NCI-H345 treated with DMSO at 0.1 percent for 48 hours (cell line): ENCODE data around the gene PGAP6.
"Not testable (repeated sequence)": the region's sequence is repeated elsewhere in the genome, so short reads cannot be mapped to it uniquely, and the experiment has no call there.

Experiments used
- DNase-seq: peaks from one replicate; lab custom pipeline; 2025; ENCODE audit not compliant: unreplicated experiment; lab: John Stamatoyannopoulos, UW

PGAP6 gene

DNA sequence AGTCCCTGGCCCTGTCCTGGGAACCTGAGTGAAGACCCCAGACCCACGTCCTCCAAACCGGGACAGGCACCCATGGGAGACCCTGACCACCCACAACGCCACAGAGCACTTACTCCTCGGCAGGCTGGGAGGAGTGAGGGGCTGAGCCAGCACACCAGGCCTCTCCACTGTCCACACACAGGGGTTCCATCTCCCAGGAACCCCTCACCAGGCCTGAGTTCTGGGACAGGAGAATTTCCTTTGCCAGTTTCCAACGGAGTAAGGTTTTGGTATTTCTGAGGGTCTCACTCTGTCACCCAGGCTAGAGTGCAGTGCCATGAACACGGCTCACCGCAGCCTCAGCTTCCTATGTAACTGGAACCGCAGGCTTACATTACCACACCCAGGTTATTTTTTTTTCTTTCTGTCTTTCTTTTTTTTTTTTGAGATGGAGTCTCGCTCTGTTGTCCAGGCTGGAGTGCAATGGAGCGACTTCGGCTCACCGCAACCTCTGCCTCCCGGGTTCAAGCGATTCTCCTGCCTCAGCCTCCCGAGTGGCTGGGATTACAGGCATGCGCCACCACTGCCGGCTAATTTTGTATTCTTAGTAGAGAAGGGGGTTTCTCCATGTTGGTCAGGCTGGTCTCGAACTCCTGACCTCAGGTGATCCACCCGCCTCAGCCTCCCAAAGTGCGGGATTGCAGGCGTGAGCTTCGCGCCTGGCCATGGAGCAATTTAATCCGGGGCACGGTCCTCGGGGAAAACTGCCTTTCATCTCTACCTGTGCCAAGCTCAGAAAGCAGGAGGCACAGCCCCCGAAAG, 1.6 kb downstream of the PGAP6 start:
- no peak for DNase-seq

DNA sequence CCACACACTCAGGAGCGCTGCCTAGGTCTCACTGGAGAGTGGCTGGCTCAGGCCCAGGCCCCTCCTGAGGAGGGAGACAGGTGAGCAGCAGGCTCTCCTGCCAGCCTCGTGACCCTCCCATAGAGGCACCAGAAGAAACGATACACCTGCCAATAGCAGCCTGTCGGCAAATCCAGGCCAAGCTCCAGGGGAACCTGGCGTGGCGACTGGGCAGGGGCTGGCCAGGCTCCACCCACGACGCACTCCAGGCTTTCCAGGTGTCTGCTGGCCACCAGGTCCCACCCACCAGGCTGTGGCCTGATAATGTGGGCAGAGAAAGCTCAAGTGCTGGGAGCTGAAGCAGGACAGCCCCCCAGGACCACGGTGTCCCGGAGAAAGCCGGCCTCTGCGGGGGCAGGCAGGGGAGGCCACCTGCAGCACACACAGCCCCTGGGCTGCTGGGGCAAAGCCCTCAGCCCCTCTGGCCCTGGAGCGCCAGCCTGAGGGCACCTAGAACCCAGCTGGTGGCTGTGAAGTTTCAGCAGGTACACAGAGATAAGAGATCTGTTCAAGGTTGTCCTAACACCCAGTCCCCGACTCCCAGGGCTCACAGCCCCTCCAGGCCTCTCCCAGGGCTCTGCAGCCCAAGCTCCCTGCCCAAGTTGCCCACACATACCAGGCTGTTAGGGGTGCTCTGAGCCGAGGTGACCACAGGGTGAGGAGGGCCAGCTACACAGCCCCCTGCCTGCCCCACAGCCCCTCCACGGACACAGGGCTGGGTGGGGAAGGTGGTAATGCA, 2.4 kb downstream of the PGAP6 start:
- DNase-seq: peak; percentile 93

DNA sequence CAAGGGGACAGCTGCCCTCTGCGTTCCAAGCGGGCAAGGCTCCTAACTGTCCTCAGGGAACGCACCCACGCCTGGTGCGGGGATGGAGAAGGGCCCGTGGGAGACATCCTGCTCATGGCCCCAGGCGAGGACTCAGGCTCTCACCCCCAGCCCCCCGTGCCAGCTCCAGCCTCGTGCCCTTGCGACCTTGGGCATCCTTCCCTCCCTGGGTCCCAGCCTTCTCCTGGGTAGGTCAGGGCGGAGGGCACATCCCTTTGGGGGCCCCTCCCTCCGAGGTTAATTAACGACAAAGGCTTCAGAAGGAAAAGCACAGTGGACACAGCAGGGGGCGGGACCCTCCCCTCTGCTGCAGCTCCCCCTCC, 3.0 kb downstream of the PGAP6 start:
- DNase-seq: no peak

GRCh38 chr16:378113-378820, 3.5 kb downstream of the PGAP6 start:
- not testable (repeated sequence) for DNase-seq

GRCh38 chr16:377419-377951, 4.3 kb downstream of the PGAP6 start:
- DNase-seq: no peak

DNA sequence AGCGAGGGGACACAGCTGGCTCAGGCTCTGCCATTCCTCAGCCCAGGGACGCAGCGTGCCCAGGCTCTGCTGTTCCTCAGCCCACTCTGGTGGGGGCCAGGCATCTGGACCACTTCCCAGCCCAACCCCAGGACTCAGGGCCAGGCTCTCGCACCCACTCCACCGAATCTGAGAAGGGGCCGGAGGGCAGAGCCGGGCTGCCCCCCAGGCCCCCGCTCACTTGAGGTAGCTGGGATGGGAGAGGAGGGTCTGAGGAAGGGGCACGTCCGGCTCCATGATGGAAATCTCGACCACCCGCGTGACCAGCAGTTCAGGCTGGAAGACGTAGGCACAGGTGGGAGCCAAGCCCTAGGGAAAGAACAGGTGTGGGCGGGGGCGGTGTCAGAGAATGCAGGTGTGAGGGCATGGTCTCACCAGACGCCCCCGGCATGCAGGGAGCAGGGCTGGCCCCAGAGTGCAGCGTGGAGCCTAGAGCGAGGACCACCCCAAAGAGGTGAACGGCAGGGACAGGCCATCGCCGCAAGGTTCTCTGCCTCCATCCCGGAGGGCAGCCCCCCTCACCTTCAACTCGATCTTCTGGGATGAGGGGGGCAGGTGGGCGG, 4.9 kb downstream of the PGAP6 start:
- no peak for DNase-seq

GRCh38 chr16:375927-376816, 5.6 kb downstream of the PGAP6 start:
- DNase-seq: no peak

- no peak for DNase-seq
Observed at GRCh38 chr16:375212-375611, 6.6 kb downstream of the PGAP6 start.

GRCh38 chr16:374616-374926, 7.2 kb downstream of the PGAP6 start:
- DNase-seq: no peak

DNA sequence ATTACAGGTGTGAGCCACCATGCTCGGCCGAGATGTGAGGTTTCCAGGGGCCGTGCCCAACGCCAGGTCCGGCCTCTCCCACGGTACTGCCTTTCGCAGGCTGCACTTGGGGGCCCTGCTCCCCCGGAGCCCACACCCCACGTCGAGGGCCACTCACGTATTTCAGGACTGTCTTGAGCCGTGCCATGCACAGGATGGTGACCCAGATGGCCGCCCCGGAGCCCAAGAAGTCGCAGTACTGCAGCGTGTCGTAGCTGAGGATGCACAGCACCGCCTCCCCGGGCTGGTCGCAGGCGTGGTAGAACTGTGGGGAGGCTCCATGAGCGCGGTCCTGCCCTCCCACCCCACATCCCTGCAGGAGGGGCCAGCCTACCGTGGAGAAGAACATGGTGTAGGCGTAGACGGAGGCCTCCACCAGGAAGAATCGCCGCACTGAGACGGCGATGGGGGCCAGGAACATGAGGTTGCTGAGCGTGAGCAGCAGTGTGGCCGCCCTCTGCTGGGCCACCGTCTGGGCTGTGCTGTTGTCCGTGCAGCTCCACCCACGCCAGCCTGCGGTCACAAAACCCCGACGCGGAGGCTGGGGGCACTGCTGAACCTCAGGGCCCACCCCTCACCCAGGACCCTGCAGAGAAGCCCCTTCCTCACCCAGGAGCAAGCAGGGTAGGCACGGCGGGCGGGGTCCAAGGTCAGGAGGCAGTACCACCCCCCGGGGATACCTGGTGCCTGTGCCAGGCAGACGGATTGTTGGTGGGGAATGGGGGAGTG, 7.7 kb downstream of the PGAP6 start:
- no peak for DNase-seq

DNA sequence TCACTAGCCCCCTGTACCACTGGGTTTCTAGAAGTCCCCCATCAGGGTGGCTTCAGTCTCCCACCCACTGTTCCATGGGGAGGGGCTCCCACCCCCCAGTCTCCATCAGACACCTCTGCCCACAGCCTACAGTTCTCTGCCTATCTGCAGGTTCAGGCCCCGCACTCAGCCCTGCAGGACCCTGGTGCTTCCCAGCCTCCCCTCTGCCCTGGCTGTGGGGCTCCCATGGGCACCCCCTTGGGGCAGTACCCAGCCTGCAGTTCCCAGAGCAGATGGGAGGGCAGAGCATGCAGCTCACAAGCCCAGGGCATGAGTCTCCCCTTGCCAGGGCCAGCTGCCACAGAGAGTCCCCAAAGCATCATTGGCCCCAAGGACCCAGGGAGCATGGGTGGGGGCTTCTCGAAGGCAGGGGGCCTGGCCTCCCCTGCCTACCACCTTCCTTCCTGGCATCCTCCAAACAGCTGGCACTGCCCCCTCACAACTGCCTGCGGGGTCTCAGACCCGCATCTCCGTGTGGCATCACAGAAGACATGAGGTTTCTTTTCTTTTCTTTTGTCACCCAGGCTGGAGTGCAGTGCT, 8.7 kb downstream of the PGAP6 start:
- no peak for DNase-seq

DNA sequence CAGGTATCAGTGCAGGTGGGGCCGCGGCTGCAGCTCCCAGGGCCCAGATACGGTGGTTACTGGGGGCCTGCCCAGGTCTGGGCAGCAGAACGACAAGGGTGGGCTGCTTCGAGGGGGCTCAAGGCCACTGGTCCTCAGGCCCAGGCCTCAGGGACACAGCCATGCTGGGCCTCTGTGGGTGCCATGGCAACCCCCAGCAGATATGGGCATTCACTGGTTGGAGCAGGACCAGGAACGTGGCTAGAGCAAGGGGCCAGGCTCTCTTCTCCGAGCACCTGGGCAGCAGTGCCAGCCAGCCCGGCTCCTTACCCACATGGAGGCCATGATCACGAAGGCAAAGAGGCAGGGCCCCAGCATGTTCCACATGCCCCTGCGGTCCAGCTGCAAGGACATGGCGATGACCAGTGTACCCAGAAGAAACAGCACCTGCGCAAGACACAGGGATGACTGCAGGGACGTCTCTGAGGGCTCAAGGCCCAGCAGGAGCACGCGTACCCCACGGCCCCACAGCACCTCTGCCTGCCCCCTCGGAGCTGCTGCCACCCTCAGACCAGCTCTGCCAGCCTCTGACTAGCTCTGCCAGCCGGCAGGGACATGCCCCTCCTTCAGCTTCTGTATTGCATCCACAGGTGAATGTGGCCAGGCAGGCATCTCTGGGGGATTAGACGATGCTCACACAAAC, 9.3 kb downstream of the PGAP6 start:
- no peak for DNase-seq

- no peak for DNase-seq
Observed at GRCh38 chr16:371515-372301, 10.1 kb downstream of the PGAP6 start.

DNA sequence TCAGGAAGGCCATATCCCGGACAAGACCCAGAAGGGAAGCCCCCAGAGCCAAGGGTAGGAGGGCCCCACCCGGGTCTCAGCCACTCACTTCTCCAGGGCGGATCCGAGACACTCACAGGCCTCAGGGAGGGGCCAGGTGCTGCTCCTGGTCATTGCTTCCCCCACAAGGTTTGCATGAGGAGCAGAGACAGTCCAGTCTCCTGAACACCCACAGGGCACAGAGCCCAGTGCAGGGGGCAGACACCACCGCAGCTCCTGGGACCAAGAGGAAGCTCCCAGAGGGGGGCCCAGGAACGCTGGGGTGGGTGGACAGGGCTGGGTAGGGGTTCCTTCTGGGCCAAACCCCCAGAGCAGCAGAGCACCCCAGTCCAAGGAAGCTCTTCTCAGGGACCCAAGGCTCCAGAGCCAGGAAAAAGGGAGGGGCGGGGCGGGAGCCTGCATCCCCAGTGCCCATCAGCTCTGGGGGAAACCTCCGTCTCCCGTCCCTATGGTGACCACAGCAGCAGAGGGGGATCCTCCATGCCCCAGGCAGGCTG, 10.7 kb downstream of the PGAP6 start:
- DNase-seq: no peak

DNA sequence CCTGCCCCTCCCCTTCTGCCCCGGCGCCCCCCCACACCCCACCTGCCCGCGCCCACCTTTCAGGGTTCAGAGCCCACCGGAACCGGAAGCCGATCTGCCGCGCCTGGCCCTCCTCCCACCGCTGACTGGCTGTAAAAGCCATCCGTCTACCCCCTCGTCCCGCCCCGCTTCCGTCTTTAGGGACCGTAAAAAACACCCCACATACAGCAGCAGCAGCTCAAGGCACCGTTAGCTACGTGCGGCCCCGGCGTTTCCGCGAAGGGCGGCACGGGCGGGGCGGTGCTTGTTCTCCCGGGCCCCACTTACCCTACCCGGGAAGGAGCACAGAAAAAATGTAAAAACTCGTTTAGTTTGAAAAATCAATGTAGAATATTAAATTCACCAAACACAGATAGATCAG, 11.3 kb downstream of the PGAP6 start, which contains the start of gene MRPL28:
TSS of gene MRPL28 (minus strand) at position 96 of the 400 bp plus-strand sequence. CDS start 320 bp downstream, outside the sequence.
- DNase-seq: peak; percentile 81

DNA sequence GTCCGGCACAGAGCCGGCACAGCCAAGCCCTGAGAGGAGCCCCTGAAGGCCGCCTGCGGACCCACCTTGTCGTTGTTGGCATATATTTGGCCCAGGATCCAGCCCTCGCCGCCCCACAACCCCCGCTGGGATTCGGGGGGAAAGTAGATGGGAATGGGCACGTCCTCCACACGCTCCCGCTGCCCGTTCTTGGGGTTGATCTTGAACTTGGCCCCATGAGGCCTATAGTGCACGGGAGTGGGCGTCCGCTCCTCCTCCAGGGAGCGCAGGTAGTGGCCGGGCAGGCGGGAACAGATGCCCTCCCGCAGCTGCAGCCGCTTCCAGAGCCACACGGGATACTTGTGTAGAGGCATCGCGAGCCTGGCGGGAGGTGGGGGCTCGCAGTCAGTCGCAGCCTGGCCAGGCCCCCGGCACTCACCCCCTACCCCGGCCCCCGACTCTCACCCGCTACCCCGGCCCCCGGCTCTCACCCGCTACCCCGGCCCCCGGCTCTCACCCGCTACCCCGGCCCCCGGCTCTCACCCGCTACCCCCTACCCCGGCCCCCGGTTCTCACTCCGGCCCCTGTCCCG, 11.8 kb downstream of the PGAP6 start:
- no peak for DNase-seq

DNA sequence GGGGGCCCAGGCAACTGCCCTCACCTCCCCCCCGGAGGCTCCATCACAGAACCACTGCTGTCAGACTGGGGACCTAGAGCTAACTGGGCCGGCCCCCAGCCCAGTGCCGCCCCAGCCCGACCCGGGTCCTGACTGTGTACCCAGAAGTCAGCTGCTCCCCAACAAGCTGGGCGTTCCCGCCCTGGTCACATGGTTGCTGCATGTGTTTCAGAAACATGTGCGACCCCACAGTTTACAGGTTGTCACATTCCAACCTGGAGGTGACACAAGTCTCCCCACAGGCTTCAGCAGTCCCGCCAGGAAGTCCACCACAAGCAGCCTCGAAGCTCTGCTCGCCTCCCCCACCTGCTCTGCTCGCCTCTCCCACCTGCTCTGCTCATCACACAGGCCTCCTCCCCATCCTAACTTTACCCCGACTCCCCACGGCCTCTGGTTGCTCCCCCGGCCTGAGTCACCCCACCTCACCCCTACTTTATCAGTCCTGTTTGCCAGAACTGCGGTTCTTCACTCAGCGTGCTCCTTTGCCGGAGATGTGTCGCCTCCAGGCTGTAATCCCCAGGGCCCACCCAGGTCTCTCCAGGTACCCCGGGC, 12.4 kb downstream of the PGAP6 start:
- DNase-seq: no peak
